Ovary (tissue), 9 donors: Measurements from ENCODE around the gene CASTOR1. TPM values are rescaled to one million over a fixed set of nuclear protein-coding genes. Genes with fewer than 3 reads are reported as not detected.

Source experiments
- DNase-seq, 5 donors: peaks; one replicate each; pipeline ENCODE4 v3.0.0-alpha.2; 2019 to 2020
- H3K27ac ChIP-seq, 2 donors: fragments of 200-600 bp; one replicate each; pipeline versions ENCODE4 v1.5.1 to v1.8.0; 2019 to 2022
- H3K27me3 ChIP-seq: fragments of 200-600 bp; one replicate; pipeline ENCODE4 v1.8.0; 2022
- H3K36me3 ChIP-seq: fragments of 200-600 bp; sonication (generic); one replicate; pipeline ENCODE4 v1.5.1; 2019
- H3K4me1 ChIP-seq: one replicate; pipeline ENCODE4 v1.8.1; 2013; ENCODE audit warnings: mild to moderate bottlenecking, moderate library complexity; ENCODE audit not compliant: insufficient read depth
- H3K4me3 ChIP-seq: fragments of 200-600 bp; sonication (generic); one replicate; pipeline ENCODE4 v1.5.1; 2017
- H3K9me3 ChIP-seq, 2 donors: fragments of 200-600 bp in 1 of 2; sonication (generic) in 1 of 2; one replicate each; pipeline versions ENCODE4 v1.5.1 to v1.8.1; 2013 to 2019; ENCODE audit warnings: mild to moderate bottlenecking in 1 of 2, moderate library complexity in 1 of 2
- EP300 ChIP-seq: sonication (generic); formaldehyde crosslinking; IDR thresholded peaks from one replicate; pipeline ENCODE4 v1.6.1; 2017; ENCODE audit warnings: antibody characterized with exemption
- POLR2A ChIP-seq: fragments of 450-650 bp; IDR thresholded peaks from one replicate; pipeline ENCODE4 v1.6.1; 2017; ENCODE audit warnings: antibody characterized with exemption, mild to moderate bottlenecking, moderate library complexity
- WGBS, 3 donors: extraction: QIAGEN DNeasy Blood & Tissue Kit in 1 of 3; methylation state at CpG; one replicate each; pipeline versions ENCODE4 v1.1.5 to v1.1.7; 2013 to 2017; 5-methylcytosine and 5-hydroxymethylcytosine counted together
- intact Hi-C, 4 donors: fragments of 100-400 bp; cut with DNase I; formaldehyde crosslinking; loops; one replicate each; pipeline versions ENCODE4 v1.11.0 to v1.15.1; 2022 to 2023
- polyA plus RNA-seq, 2 donors: library from polyadenylated mRNA; stranded (reverse); fragments of 200-250 nt in 1 of 2; fragments of 350-450 nt in 1 of 2; fragmentation: Illumina TruSeq in 1 of 2; extraction: RNeasy Lipid Tissue Mini Kit (QIAGEN cat#74804) in 1 of 2; gene quantifications; one replicate each; pipeline ENCODE4 v1.2.3, GENCODE V29; 2013 to 2014
- total RNA-seq, 7 donors: library from RNA; depleted of rRNA in 2 of 7; stranded (reverse); fragments of >200 nt in 2 of 7; fragmentation: NEBNext Ultra II Directional in 3 of 7; extraction: Animal tissue kit (Norgen Biotek cat#: 25700) in 3 of 7; gene quantifications; one replicate each; pipeline versions ENCODE4 v1.1.0 to v1.2.4, GENCODE V29; 2016 to 2023
- TF ChIP-seq, protein P1 (sequence below), 3 donors: fragments of 450-650 bp in 2 of 3; fragments of 200-600 bp in 1 of 3; IDR thresholded peaks; one replicate each; pipeline versions ENCODE4 v1.5.1 to v1.8.0; 2016 to 2022; ENCODE audit warnings: antibody characterized with exemption in 3 of 3, mild to moderate bottlenecking in 1 of 3
- donor health status: DM: no; HTN: no; CAD: no; lungs with moderate emphysema.
- donor health status: DM: no; HTN: no; CAD: no.
- donor health status: Bipolar disorder and iron deficiency.
- donor health status: DM: yes; HTN: yes; CAD: no.
- donor health status: DM: no; HTN: no; CAD: no.
- donor health status: DM: yes; HTN: yes; CAD: no.

CASTOR1 gene
- total and polyA plus RNA-seq, 9 donors = 3.1 to 31.2 (median 20.6) TPM

GRCh38 chr22:30318799-30319419 lies 29.6 kb upstream of the CASTOR1 start:
- intact Hi-C loops = no loop called here
- no peak overlapping the region for H3K4me3 ChIP-seq
- H3K27me3 ChIP-seq = no peaks in the 10 kb centered on the region
- TF ChIP-seq EP300 = no peak
- TF ChIP-seq, protein P1, sequence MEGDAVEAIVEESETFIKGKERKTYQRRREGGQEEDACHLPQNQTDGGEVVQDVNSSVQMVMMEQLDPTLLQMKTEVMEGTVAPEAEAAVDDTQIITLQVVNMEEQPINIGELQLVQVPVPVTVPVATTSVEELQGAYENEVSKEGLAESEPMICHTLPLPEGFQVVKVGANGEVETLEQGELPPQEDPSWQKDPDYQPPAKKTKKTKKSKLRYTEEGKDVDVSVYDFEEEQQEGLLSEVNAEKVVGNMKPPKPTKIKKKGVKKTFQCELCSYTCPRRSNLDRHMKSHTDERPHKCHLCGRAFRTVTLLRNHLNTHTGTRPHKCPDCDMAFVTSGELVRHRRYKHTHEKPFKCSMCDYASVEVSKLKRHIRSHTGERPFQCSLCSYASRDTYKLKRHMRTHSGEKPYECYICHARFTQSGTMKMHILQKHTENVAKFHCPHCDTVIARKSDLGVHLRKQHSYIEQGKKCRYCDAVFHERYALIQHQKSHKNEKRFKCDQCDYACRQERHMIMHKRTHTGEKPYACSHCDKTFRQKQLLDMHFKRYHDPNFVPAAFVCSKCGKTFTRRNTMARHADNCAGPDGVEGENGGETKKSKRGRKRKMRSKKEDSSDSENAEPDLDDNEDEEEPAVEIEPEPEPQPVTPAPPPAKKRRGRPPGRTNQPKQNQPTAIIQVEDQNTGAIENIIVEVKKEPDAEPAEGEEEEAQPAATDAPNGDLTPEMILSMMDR (IDR thresholded peaks at IDR 0.05) = no peak
- TF ChIP-seq POLR2A = no peak
- no peaks in the 10 kb centered on the region for H3K9me3 ChIP-seq
- WGBS, 3 donors = 88 to 93% (median 91%) methylated on average over 7 of the region's 7 CpGs
- H3K4me1 ChIP-seq = peaks cover 43% of the 10 kb centered on the region
- no peak for DNase-seq
- H3K36me3 ChIP-seq = no peaks in the 10 kb centered on the region
- peak overlapping the region in 1 of 2 donors; percentile 68 for H3K27ac ChIP-seq

- TF ChIP-seq, protein P1 (IDR thresholded peaks at IDR 0.05) = no peak
- TF ChIP-seq POLR2A = no peak
- no peak for TF ChIP-seq EP300
- 94 to 100% (median 95%) methylated on average over 1 of the region's 1 CpG for WGBS, 3 donors
- intact Hi-C loops = no loop called here
- Histone ChIP-seq H3K36me3 (no peaks in the 10 kb centered on the region), H3K4me3 (no peak overlapping the region), H3K4me1 (peaks cover 46% of the 10 kb centered on the region), H3K9me3 (no peaks in the 10 kb centered on the region), H3K27ac (peak overlapping the region in 1 of 2 donors; percentile 68), H3K27me3 (no peaks in the 10 kb centered on the region)
- DNase-seq = no peak
Observed at GRCh38 chr22:30317778-30318177, 28.5 kb upstream of the CASTOR1 start.

DNA sequence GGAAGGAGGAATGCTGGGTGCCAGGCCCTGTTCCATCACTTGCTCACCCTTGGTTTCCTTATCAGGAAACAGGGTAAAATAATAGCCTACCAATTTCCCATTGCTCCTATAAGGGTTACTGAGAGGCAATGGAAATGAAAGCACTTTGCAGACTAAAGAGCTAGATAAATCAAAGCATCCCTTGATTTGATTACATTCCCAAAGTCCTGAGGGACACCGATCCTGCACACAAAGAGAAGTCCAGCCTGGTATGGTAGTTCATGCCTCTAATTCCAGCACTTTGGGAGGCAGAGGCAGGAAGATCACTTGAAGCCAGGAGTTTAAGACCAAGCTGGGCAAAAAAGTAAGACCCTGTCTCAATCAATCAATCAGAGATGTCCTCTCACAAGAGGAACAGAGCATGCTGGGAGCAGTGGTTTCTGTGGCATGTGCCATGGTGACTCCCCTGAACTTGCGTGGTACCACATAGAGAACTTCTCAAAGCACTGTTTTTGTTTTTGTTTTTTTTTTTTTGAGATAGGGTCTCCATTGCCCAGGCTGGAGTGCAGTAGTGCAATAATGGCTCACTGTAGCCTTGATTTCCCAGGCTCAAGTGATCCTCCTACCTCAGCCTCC lies 26.8 kb upstream of the CASTOR1 start:
- Histone ChIP-seq H3K9me3 (no peaks in the 10 kb centered on the region), H3K27me3 (no peaks in the 10 kb centered on the region), H3K4me1 (peaks cover 52% of the 10 kb centered on the region), H3K36me3 (no peaks in the 10 kb centered on the region), H3K4me3 (no peak overlapping the region), H3K27ac (no peak overlapping the region)
- 53 to 65% (median 56%) methylated on average over 2 of the region's 2 CpGs for WGBS, 3 donors
- TF ChIP-seq, protein P1 (IDR thresholded peaks at IDR 0.05) = no peak
- no peak for TF ChIP-seq EP300
- TF ChIP-seq POLR2A = no peak
- intact Hi-C loops = no loop called here
- DNase-seq = no peak

- H3K27ac ChIP-seq = no peak overlapping the region
- no peaks in the 10 kb centered on the region for H3K27me3 ChIP-seq
- H3K9me3 ChIP-seq = no peaks in the 10 kb centered on the region
- peaks cover 53% of the 10 kb centered on the region for H3K4me1 ChIP-seq
- intact Hi-C loops = no loop called here
- TF ChIP-seq, protein P1 (IDR thresholded peaks at IDR 0.05) = no peak
- TF ChIP-seq POLR2A = no peak
- DNase-seq = no peak
- 80 to 84% (median 82%) methylated on average over 8 of the region's 8 CpGs for WGBS, 3 donors
- no peak overlapping the region for H3K4me3 ChIP-seq
- H3K36me3 ChIP-seq = no peaks in the 10 kb centered on the region
Observed at GRCh38 chr22:30314915-30315314, 25.6 kb upstream of the CASTOR1 start.
